Epithelial cell of esophagus (primary cell): ENCODE results near the gene BHLHA9.

Experiments used
- DNase-seq: peaks from one replicate; pipeline ENCODE4 v3.0.0; 2010; ENCODE audit warnings: low read depth
- H3K4me3 ChIP-seq: 2 replicates; pipeline ENCODE4 v1.5.1; 2011; ENCODE audit warnings: mild to moderate bottlenecking, low read length, control low read depth
- CTCF ChIP-seq: IDR thresholded peaks from 2 replicates; pipeline ENCODE4 v1.5.1; 2011; ENCODE audit warnings: low read depth, mild to moderate bottlenecking, low read length, control low read depth, inconsistent platforms; ENCODE audit not compliant: insufficient read depth; ENCODE audit errors: missing control alignments

Gene BHLHA9

GRCh38 chr17:1270210-1271029, at the start of gene BHLHA9:
TSS of gene BHLHA9 (plus strand) at chr17:1270444. CDS start at chr17:1270564, 120 bp downstream.
- no peak within 1 kb of the TSS for H3K4me3 ChIP-seq
- no peak for DNase-seq
- TF ChIP-seq CTCF: no peak

- no peak for TF ChIP-seq CTCF
- H3K4me3 ChIP-seq: no peak overlapping the region
- DNase-seq: no peak
Measured at GRCh38 chr17:1221209-1221608, 49.0 kb upstream of the BHLHA9 start.

GRCh38 chr17:1222321-1222720, 47.9 kb upstream of the BHLHA9 start:
- peak; percentile 81 for DNase-seq
- TF ChIP-seq CTCF: no peak
- H3K4me3 ChIP-seq: no peak overlapping the region

- no peak for TF ChIP-seq CTCF
- no peak overlapping the region for H3K4me3 ChIP-seq
- no peak for DNase-seq
Measured at GRCh38 chr17:1223662-1224061, 46.6 kb upstream of the BHLHA9 start.

- TF ChIP-seq CTCF: no peak
- DNase-seq: no peak
- no peak overlapping the region for H3K4me3 ChIP-seq
Measured at GRCh38 chr17:1224330-1224729, 45.9 kb upstream of the BHLHA9 start.

- no peak overlapping the region for H3K4me3 ChIP-seq
- TF ChIP-seq CTCF: no peak
- DNase-seq: no peak
Measured at GRCh38 chr17:1226308-1226707, 43.9 kb upstream of the BHLHA9 start.

- no peak for TF ChIP-seq CTCF
- H3K4me3 ChIP-seq: no peak overlapping the region
- no peak for DNase-seq
Measured at GRCh38 chr17:1227365-1227764, 42.9 kb upstream of the BHLHA9 start.
